GM12878 (cell line): ENCODE measurements around the gene NPIPB9.
"Not testable (repeated sequence)": the region's sequence is repeated elsewhere in the genome, so short reads cannot be mapped to it uniquely, and the experiment has no call there.

Source experiments
- BACH1 ChIP-seq: fragments of 450-650 bp; IDR thresholded peaks from 2 replicates; pipeline ENCODE4 v1.6.1; 2017; ENCODE audit warnings: mild to moderate bottlenecking, borderline replicate concordance
- CHD1 ChIP-seq: IDR thresholded peaks from 2 replicates; pipeline ENCODE4 v1.6.1; 2012; ENCODE audit warnings: low read depth, low read length, improper control_type of control experiment
- KDM1A ChIP-seq: fragments of 200-600 bp; sonication (generic); IDR thresholded peaks from 2 replicates; pipeline ENCODE4 v1.6.1; 2016; ENCODE audit warnings: borderline replicate concordance
- TAF1 ChIP-seq: IDR thresholded peaks from 2 replicates; pipeline ENCODE4 v1.6.1; 2011; ENCODE audit warnings: mild to moderate bottlenecking, low read depth, low read length, borderline replicate concordance
- WRNIP1 ChIP-seq: IDR thresholded peaks from 2 replicates; pipeline ENCODE4 v1.6.1; 2011; ENCODE audit warnings: low read depth, low read length, improper control_type of control experiment, borderline replicate concordance
- TF ChIP-seq, protein P1 (sequence below), 3 experiments: IDR thresholded peaks in 2 of 3; conservative IDR thresholded peaks in 1 of 3; 2 replicates each; pipeline ENCODE4 v1.5.1; 2011; ENCODE audit warnings: low read depth in 3 of 3, low read length in 3 of 3, mild to moderate bottlenecking in 3 of 3, control low read depth in 2 of 3, moderate library complexity in 2 of 3, inconsistent platforms in 1 of 3, mixed read lengths in 1 of 3; ENCODE audit not compliant: control insufficient read depth in 2 of 3, insufficient read depth in 1 of 3; ENCODE audit errors: extremely low read depth in 1 of 3

DNA sequence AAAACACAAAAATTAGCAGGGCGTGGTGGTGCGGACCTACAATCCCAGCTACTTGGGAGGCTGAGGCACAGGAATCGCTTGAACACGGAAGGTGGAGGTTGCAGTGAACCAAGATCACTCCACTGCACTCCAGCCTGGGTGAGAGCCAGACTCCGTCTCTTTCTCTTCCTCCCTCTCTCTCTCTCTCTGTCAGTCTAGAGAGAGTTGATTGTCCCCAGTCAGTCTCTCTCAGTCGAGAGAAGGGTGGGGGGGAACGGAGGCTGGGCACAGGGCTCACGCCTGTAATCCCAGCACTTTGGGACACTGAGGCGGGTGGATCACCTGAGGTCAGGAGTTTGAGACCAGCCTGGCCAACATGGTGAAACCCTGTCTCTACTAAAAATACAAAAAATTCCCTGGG lies 10.3 kb upstream of the NPIPB9 start:
- TF ChIP-seq BACH1, CHD1, KDM1A, TAF1, WRNIP1: not testable (repeated sequence)
- TF ChIP-seq, protein P1, sequence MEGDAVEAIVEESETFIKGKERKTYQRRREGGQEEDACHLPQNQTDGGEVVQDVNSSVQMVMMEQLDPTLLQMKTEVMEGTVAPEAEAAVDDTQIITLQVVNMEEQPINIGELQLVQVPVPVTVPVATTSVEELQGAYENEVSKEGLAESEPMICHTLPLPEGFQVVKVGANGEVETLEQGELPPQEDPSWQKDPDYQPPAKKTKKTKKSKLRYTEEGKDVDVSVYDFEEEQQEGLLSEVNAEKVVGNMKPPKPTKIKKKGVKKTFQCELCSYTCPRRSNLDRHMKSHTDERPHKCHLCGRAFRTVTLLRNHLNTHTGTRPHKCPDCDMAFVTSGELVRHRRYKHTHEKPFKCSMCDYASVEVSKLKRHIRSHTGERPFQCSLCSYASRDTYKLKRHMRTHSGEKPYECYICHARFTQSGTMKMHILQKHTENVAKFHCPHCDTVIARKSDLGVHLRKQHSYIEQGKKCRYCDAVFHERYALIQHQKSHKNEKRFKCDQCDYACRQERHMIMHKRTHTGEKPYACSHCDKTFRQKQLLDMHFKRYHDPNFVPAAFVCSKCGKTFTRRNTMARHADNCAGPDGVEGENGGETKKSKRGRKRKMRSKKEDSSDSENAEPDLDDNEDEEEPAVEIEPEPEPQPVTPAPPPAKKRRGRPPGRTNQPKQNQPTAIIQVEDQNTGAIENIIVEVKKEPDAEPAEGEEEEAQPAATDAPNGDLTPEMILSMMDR (IDR thresholded peaks at IDR 0.05 in 2 of 3, conservative IDR thresholded peaks at IDR 0.05 in 1 of 3; ENCODE audit: control insufficient read depth in 2 of 3, extremely low read depth in 1 of 3, insufficient read depth in 1 of 3, low read depth in 3 of 3, low read length in 3 of 3): not testable (repeated sequence)
